GM12878 (cell line): Measurements from ENCODE around the gene MUC7.

Experiments used
- CHD2 ChIP-seq: IDR thresholded peaks from 2 replicates; pipeline ENCODE4 v1.6.1; 2011; ENCODE audit warnings: low read depth, low read length, improper control_type of control experiment, borderline replicate concordance
- MAX ChIP-seq: IDR thresholded peaks from 2 replicates; pipeline ENCODE4 v1.6.1; 2012; ENCODE audit warnings: low read depth, low read length, improper control_type of control experiment
- NFYB ChIP-seq: IDR thresholded peaks from 2 replicates; pipeline ENCODE4 v1.6.1; 2011; ENCODE audit warnings: low read depth, mild to moderate bottlenecking, low read length, improper control_type of control experiment, moderate library complexity; ENCODE audit not compliant: insufficient read depth
- POLR2AphosphoS5 ChIP-seq: IDR thresholded peaks from 2 replicates; pipeline ENCODE4 v1.6.1; 2011; ENCODE audit warnings: mild to moderate bottlenecking, low read length, inconsistent platforms
- RFX5 ChIP-seq: IDR thresholded peaks from 2 replicates; pipeline ENCODE4 v1.6.1; 2011; ENCODE audit warnings: low read depth, low read length, improper control_type of control experiment
- SPI1 ChIP-seq: IDR thresholded peaks from 2 replicates; pipeline ENCODE4 v1.6.1; 2011; ENCODE audit warnings: low read depth, mild to moderate bottlenecking, low read length, moderate library complexity, borderline replicate concordance; ENCODE audit not compliant: insufficient read depth
- TBL1XR1 ChIP-seq: IDR thresholded peaks from 2 replicates; pipeline ENCODE4 v1.6.1; 2012; ENCODE audit warnings: low read depth, low read length, improper control_type of control experiment
- YY1 ChIP-seq: IDR thresholded peaks from 2 replicates; pipeline ENCODE4 v1.6.1; 2011; ENCODE audit warnings: low read depth, mild to moderate bottlenecking, low read length

GRCh38 chr4:70426789-70427188 lies 45.2 kb upstream of the MUC7 start:
- TF ChIP-seq CHD2 (no peak), MAX (no peak), POLR2AphosphoS5 (no peak), SPI1 (peak; percentile 3; the same call in 1 of the 2 replicates), TBL1XR1 (no peak), YY1 (no peak), RFX5 (no peak), NFYB (no peak)
